Ishikawa (cell line): Measurements from ENCODE around the gene SEPTIN6.

Experiments used
- CEBPB ChIP-seq: IDR thresholded peaks from 2 replicates; pipeline ENCODE4 v1.6.1; 2012
- FOXM1 ChIP-seq: IDR thresholded peaks from 2 replicates; pipeline ENCODE4 v1.6.1; 2012; ENCODE audit warnings: low read depth, borderline replicate concordance
- NFIC ChIP-seq: IDR thresholded peaks from 2 replicates; pipeline ENCODE4 v1.6.1; 2012
- RAD21 ChIP-seq: IDR thresholded peaks from 2 replicates; pipeline ENCODE4 v1.6.1; 2012; ENCODE audit warnings: low read depth
- REST ChIP-seq: IDR thresholded peaks from 2 replicates; pipeline ENCODE4 v1.6.1; 2012; ENCODE audit warnings: low read depth, mild to moderate bottlenecking
- TAF1 ChIP-seq: IDR thresholded peaks from 2 replicates; pipeline ENCODE4 v1.6.1; 2012; ENCODE audit warnings: low read depth, mild to moderate bottlenecking

GRCh38 chrX:119643696-119644095 lies 49.3 kb downstream of the SEPTIN6 start:
- TF ChIP-seq REST (no peak), CEBPB (no peak), RAD21 (no peak), FOXM1 (no peak), NFIC (no peak), TAF1 (no peak)
